B cell (primary cell): ENCODE data around the gene BLM.

Experiments used
- CTCF ChIP-seq: fragments of 200-600 bp; IDR thresholded peaks from one replicate; pipeline ENCODE4 v1.8.0; 2022; ENCODE audit warnings: antibody characterized with exemption, mild to moderate bottlenecking
- EZH2 ChIP-seq: IDR thresholded peaks from 2 replicates; pipeline ENCODE4 v1.6.1; 2012; ENCODE audit warnings: borderline replicate concordance, low read depth, mild to moderate bottlenecking, moderate library complexity, low read length; ENCODE audit not compliant: insufficient read depth, poor library complexity, severe bottlenecking

- TF ChIP-seq CTCF: no peak
- no peak for TF ChIP-seq EZH2
These were observed 142.3 kb downstream of the BLM start for GRCh38 chr15:90859234-90860131.
